Retinal pigment epithelial cell (primary cell): ENCODE measurements around the gene TCF7L2.

Experiments
- DNase-seq: peaks from one replicate; pipeline ENCODE4 v3.0.0-alpha.2; 2010; ENCODE audit warnings: low read depth
- H3K4me3 ChIP-seq: 2 replicates; pipeline ENCODE4 v1.5.1; 2011; ENCODE audit warnings: mild to moderate bottlenecking, low read length, control low read depth, moderate library complexity
- CTCF ChIP-seq: conservative IDR thresholded peaks from 2 replicates; pipeline ENCODE4 v1.5.1; 2011; ENCODE audit warnings: low read depth, low read length, control low read depth, inconsistent platforms

TCF7L2 gene

GRCh38 chr10:113177156-113177935 is 227.3 kb downstream of the TCF7L2 start:
- no peak for DNase-seq
- TF ChIP-seq CTCF = no peak
- H3K4me3 ChIP-seq = no peak overlapping the region

GRCh38 chr10:113177936-113178335 is 227.9 kb downstream of the TCF7L2 start:
- no peak for TF ChIP-seq CTCF
- H3K4me3 ChIP-seq = no peak overlapping the region
- no peak for DNase-seq

- no peak for TF ChIP-seq CTCF
- H3K4me3 ChIP-seq = no peak overlapping the region
- DNase-seq = no peak
These were observed 228.7 kb downstream of the TCF7L2 start for GRCh38 chr10:113178771-113179170.

GRCh38 chr10:113179265-113179664 is 229.2 kb downstream of the TCF7L2 start:
- TF ChIP-seq CTCF = no peak
- DNase-seq = no peak

GRCh38 chr10:113179966-113180365 is 229.9 kb downstream of the TCF7L2 start:
- no peak for TF ChIP-seq CTCF
- no peak for DNase-seq
- H3K4me3 ChIP-seq = no peak overlapping the region

More at GRCh38 chr10:113179265-113179664, 229.2 kb downstream of the TCF7L2 start:
- H3K4me3 ChIP-seq = no peak overlapping the region

GRCh38 chr10:113180401-113181154 is 230.5 kb downstream of the TCF7L2 start:
- no peak overlapping the region for H3K4me3 ChIP-seq
- DNase-seq = no peak
- TF ChIP-seq CTCF = no peak

GRCh38 chr10:113182154-113182553 is 232.1 kb downstream of the TCF7L2 start:
- no peak for DNase-seq
- TF ChIP-seq CTCF = no peak
- no peak overlapping the region for H3K4me3 ChIP-seq
